Lower leg skin (tissue), 4 donors: ENCODE measurements around the gene KRTAP5-10. TPM values are rescaled to one million over a fixed set of nuclear protein-coding genes. Genes with fewer than 3 reads are reported as not detected.
"Not testable (repeated sequence)": the region's sequence is repeated elsewhere in the genome, so short reads cannot be mapped to it uniquely, and the experiment has no call there.

ENCODE experiments used
- DNase-seq, 2 donors: peaks; one replicate each; pipeline ENCODE4 v3.0.0-alpha.2; 2019; ENCODE audit warnings: low spot score in 2 of 2
- H3K4me3 ChIP-seq: fragments of 200-600 bp; sonication (generic); 2 replicates; pipeline ENCODE4 v1.5.1; 2017; ENCODE audit warnings: mild to moderate bottlenecking, low read depth; ENCODE audit not compliant: poor library complexity, severe bottlenecking
- CTCF ChIP-seq, 3 donors: fragments of 450-650 bp; IDR thresholded peaks; one replicate each; pipeline ENCODE4 v1.5.1; 2016; ENCODE audit warnings: antibody characterized with exemption in 3 of 3, mild to moderate bottlenecking in 3 of 3, moderate library complexity in 2 of 3
- POLR2A ChIP-seq, 2 donors: fragments of 450-650 bp; IDR thresholded peaks; one replicate each; pipeline ENCODE4 v1.6.1; 2016 to 2017; ENCODE audit warnings: antibody characterized with exemption in 2 of 2, mild to moderate bottlenecking in 1 of 2, moderate library complexity in 1 of 2
- WGBS, 2 donors: methylation state at CpG; one replicate each; pipeline ENCODE4 v1.1.5; 2018; 5-methylcytosine and 5-hydroxymethylcytosine counted together
- intact Hi-C: fragments of 100-400 bp; cut with DNase I; formaldehyde crosslinking; loops from one replicate; pipeline ENCODE4 v1.15.0; 2023; ENCODE audit warnings: low total_unique reads
- total RNA-seq, 4 donors: library from RNA; depleted of rRNA; stranded (reverse); fragments of >200 nt; gene quantifications; one replicate each; pipeline ENCODE4 v1.1.0, GENCODE V29; 2016

Gene KRTAP5-10
- total RNA-seq, 4 donors from 2014 or later = 9.0 TPM; not detected in 3

DNA sequence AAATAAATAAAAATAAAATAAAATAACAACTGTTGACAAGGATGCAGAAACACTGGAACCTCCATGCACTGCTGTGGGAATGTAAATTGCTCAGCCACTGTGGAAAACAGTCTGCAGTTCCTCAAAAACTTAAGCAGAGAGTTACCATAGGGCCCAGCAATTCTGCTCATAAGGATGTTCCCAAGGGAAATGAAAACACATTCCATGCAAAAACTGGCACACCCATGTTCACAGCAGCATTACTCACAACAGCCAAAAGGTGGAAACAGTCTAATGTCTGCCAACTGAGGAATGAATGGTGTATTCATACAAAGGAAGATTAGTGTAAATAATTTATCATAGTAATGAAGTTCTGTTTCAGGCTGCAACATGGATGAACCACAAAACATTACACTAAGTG, 3.2 kb upstream of the KRTAP5-10 start:
- TF ChIP-seq POLR2A (IDR thresholded peaks at IDR 0.05) (no peak), CTCF (IDR thresholded peaks at IDR 0.05) (no peak)
- no peak for DNase-seq
- H3K4me3 ChIP-seq = no peak overlapping the region
- intact Hi-C loops = no loop called here

DNA sequence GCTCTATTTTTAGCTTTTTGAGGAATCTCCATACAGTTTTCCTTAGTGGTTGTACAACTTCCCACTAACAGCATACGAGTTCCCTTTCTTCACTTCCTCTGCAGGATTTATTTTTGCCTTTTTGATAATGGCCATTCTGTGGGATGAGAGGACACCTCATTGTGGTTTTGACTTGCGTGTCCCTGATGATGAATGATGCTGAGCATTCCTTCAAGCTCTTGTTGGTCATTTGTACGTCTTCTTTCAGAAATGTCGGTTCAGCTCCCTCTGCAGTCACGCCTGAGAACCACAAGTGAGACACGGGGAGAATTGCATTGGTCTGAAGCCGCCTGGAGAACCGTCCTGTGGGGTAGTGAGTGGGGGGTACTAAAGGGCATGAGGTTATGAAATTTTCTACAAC, 2.0 kb upstream of the KRTAP5-10 start:
- WGBS, 2 donors = 30 to 31% methylated on average over 8 of the region's 8 CpGs

DNA sequence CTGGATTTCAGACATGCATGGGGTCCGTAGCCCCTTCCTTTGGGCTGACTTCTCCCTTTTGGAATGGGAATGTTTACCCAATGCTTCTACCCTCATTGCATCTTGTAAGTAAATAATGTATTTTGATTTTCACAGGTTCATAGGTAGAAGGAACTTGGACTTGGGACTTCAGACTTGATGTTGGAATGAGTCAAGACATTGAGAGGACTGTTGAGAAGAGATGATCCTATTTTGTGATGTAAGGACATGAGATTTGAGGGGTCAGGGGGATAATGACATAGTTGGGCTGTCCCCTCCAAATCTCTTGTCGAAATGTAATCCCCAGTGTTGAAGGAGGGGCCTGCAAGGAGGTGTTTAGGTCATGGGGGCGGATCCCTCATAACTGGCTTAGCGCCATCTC, 933 bp upstream of the KRTAP5-10 start:
- intact Hi-C loops = no loop called here
- 83 to 87% methylated on average over 4 of the region's 4 CpGs for WGBS, 2 donors
- no peak for DNase-seq
- TF ChIP-seq POLR2A (IDR thresholded peaks at IDR 0.05) = no peak
- TF ChIP-seq CTCF (IDR thresholded peaks at IDR 0.05) = no peak
- H3K4me3 ChIP-seq = no peak overlapping the region

More for the DNA sequence above, 2.0 kb upstream of the KRTAP5-10 start:
- H3K4me3 ChIP-seq = no peak overlapping the region
- DNase-seq = no peak
- no peak for TF ChIP-seq CTCF (IDR thresholded peaks at IDR 0.05)
- intact Hi-C loops = no loop called here

GRCh38 chr11:71566081-71566620, 788 bp downstream of the KRTAP5-10 start:
- 41 to 64% methylated on average over 9 to 10 of the region's 10 CpGs for WGBS, 2 donors
- TF ChIP-seq POLR2A (IDR thresholded peaks at IDR 0.05) (no peak), CTCF (IDR thresholded peaks at IDR 0.05) (no peak)
- intact Hi-C loops = no loop called here
- no peak overlapping the region for H3K4me3 ChIP-seq
- no peak for DNase-seq

GRCh38 chr11:71566626-71567599, 1.6 kb downstream of the KRTAP5-10 start:
- DNase-seq, H3K4me3 ChIP-seq, intact Hi-C loops: not testable (repeated sequence)
- 63 to 77% methylated on average over 15 to 21 of the region's 21 CpGs for WGBS, 2 donors

DNA sequence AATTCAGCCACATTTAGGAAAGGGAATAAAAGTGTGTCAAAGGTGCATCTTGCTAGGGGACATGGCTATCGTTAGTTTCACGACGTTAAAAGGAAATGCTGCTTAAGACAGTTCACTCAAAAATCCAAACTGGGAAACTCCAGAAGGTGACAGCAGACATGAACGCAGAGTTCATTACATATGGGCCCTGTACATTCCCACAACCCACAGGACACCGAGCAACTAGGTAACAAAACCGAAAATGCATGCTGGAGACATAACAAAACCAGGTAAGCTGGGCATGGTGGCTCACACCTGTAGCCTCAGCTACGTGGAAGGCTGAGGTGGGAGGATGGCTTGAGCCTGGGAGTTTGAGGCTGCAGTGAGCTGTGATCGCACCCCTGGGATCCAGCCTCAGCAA, 2.3 kb downstream of the KRTAP5-10 start:
- intact Hi-C loops = not testable (repeated sequence)
- WGBS, 2 donors = 68 to 75% methylated on average over 8 of the region's 8 CpGs

More for the DNA sequence above, 2.3 kb downstream of the KRTAP5-10 start:
- not testable (repeated sequence) for H3K4me3 ChIP-seq, DNase-seq
